Renal cortex interstitium (tissue), 11 donors: ENCODE data around the gene TGFB2. TPM values are rescaled to one million over a fixed set of nuclear protein-coding genes. Genes with fewer than 3 reads are reported as not detected.
A peak's percentile ranks its signal among the peaks of the same experiment; 100 is the strongest.

Experiments
- DNase-seq, 11 donors: peaks; one replicate each; pipeline ENCODE4 v3.0.0-alpha.2; 2013; ENCODE audit warnings: low read depth in 9 of 11, low spot score in 4 of 11; ENCODE audit errors: extremely low read depth in 1 of 11
- polyA plus RNA-seq, 3 donors: library from polyadenylated mRNA; unstranded; fragments of 120-200 nt; gene quantifications; one replicate each; pipeline ENCODE4 v1.2.1, GENCODE V29; 2013; ENCODE audit not compliant: insufficient read length in 3 of 3

TGFB2 gene
- polyA plus RNA-seq, 3 donors: 13.9 to 15.5 (median 14.2) TPM

GRCh38 chr1:218433744-218434143, 88.6 kb downstream of the TGFB2 start:
- DNase-seq: peak in 6 of 11 donors; percentile 14 to 42 (median 24)

GRCh38 chr1:218435528-218435927, 90.4 kb downstream of the TGFB2 start:
- no peak for DNase-seq

GRCh38 chr1:218436346-218436745, 91.2 kb downstream of the TGFB2 start:
- no peak for DNase-seq

- no peak for DNase-seq
Observed at GRCh38 chr1:218436997-218437396, 91.9 kb downstream of the TGFB2 start.

- no peak for DNase-seq
Observed at GRCh38 chr1:218439541-218440295, 94.6 kb downstream of the TGFB2 start.

- no peak for DNase-seq
Observed at GRCh38 chr1:218443255-218443654, 98.1 kb downstream of the TGFB2 start.

GRCh38 chr1:218444173-218444572, 99.0 kb downstream of the TGFB2 start:
- no peak for DNase-seq

GRCh38 chr1:218444588-218444987, 99.5 kb downstream of the TGFB2 start:
- DNase-seq: no peak

- no peak for DNase-seq
Observed at GRCh38 chr1:218447010-218447689, 102.0 kb downstream of the TGFB2 start.

- DNase-seq: no peak
Observed at GRCh38 chr1:218451415-218451814, 106.3 kb downstream of the TGFB2 start.

GRCh38 chr1:218454700-218455282, 109.7 kb downstream of the TGFB2 start:
- no peak for DNase-seq

- no peak for DNase-seq
Observed at GRCh38 chr1:218456444-218456843, 111.3 kb downstream of the TGFB2 start.

GRCh38 chr1:218459450-218459849, 114.3 kb downstream of the TGFB2 start:
- no peak for DNase-seq

- no peak for DNase-seq
Observed at GRCh38 chr1:218459878-218460711, 115.0 kb downstream of the TGFB2 start.

- no peak for DNase-seq
Observed at GRCh38 chr1:218461351-218461750, 116.2 kb downstream of the TGFB2 start.

- DNase-seq: no peak
Observed at GRCh38 chr1:218462116-218462515, 117.0 kb downstream of the TGFB2 start.

GRCh38 chr1:218462587-218462986, 117.5 kb downstream of the TGFB2 start:
- no peak for DNase-seq

GRCh38 chr1:218463194-218464156, 118.3 kb downstream of the TGFB2 start:
- DNase-seq: no peak
